Medulla oblongata (tissue), 1 donor: Measurements from ENCODE around the gene CHSY1.

Experiments used
- DNase-seq: peaks from one replicate; pipeline ENCODE4 v3.0.0-alpha.2; 2015; ENCODE audit errors: extremely low spot score

CHSY1 gene

DNA sequence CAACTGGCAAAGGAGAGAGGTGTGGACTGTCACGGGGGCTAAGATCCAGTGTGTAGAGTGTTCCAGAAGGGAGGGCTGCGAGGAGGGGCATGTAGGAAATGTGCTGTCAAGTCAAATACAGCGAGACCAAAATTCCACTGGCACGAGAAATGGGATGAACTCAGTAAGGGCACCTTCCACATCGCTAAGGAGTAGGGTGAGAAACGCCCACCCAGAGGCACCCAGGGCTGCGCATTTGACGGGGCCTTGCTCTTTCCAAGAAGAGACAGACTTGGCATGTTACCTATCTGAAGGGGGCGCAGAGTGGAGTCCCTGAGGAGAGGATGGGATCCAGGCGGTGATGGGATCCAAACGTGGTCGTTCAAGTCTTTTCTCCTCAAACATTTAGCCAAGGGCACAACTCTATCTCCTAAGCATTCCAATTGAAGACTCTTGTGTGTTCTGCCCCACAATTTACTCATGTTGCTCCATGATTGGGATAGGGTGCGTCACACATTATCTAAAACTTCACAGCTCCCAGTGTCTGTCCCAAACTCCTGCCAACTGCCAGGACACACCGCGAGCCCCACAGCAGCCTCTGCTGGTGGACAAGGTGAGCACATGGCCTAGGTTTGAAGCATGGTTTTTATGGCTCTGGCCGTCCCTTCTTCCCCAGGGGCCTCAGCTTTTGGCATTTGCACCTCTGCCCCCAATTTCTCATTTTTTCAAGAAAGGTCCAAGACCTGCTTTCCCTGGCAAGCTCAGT lies 17.8 kb upstream of the CHSY1 start:
- DNase-seq, result no peak

DNA sequence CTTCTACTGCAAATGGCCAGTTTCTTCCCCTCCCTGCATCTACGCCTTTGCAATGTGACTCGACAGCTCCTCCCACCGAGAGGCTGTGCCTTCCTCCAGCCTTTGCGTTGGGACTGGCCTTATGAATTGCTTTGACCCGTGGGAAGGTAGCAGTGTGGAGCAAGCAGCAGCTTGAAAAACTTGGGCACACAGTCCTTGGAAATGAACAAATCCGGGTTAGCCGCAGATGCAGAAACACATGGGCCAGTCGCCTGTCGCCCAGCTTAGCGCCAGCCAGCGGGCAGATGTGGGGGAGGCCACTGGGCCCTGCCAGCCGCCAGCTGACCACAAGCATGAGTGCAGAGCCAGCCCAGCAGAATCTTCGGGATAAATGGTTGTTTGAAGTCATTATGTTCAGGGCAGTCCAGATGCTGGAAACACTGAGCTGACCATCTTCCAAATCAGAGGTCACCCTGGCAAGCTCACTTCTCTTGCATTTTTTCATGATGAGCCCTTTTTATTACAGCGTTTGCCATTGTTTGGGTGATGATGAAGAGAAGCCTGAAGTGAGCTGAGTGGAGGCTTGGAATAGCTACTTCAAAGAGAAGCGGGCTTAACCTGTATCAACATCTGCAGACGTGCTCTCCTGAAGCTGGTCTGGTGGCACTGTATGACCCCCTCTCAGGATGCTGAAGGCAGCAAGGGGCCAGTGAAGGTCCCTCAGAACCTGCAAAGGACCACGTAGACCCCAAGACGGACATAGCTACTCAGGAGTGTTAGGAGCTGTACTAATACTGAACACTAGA lies 15.7 kb upstream of the CHSY1 start:
- peak; percentile 81 for DNase-seq

DNA sequence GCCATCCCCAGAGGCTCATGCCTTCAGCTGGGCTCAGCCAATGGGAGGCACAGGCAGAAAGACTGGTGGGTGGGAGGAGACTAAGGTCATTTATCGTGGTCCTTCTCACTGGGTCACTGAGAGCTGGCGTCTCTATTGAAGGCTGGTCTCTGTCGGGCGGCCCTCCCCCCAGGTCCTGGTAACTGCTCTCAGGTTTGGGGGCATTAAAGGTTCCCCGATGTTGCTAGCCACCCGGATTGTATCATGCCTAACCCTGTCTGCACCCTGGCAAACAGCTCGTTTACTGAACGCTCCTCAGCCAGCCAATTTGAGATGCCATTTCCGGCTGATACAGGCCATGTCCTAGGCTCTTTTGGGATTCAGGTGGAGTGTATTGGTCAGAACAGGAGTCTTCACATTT lies 14.9 kb upstream of the CHSY1 start:
- no peak for DNase-seq

DNA sequence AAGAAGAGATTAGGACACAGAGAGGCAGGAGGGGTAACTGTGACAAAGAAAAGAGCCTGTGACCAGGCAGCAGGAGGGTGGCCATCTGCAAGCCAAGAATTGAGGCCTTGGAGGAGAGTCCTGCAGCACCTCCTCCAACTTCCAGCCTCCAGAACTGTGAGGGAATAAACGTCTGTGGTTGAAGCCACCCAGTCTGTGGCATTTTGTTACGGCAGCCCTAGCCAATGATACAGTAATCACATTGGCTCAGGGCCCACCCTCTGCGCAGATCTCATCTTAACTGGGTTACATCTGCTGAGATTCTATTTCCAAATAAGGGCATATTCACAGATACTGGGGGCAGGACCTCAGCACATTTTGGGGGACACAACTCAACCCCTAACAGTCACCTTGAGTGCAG lies 14.2 kb upstream of the CHSY1 start:
- DNase-seq, result no peak

DNA sequence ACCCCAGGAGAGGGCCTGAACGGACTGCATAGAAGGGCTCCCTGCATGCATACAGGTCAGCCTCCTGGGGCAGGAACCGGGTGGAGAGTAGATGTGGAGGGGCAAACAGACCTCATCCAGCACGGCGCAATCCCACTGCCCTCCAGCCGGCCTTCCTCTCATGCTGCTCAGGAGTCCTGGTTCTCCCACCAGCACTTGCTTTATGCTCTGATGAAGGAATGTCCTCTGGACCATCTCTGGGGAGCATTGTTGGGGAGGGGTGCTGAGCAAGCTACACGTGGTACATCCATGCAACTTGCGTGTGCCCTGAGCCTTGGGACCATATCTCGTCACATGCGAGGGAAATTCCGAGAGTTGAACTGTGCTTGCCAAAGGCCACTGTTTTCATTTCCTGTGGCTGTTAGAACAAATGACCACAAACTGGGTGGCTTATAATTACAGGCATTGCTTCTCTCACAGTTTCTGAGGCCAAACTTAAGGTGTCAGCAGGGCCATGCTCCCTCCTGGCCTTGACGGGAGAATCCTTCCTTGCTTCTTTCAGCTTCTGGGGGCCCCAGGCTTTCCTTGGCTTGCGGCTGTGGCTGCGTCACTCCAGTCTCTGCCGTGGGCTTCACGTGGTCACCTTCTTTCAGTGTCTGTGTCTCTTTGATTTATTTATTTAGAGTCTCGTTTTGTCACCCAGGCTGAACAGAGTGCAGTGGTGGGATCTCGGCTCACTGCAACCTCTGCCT lies 13.2 kb upstream of the CHSY1 start:
- no peak for DNase-seq

DNA sequence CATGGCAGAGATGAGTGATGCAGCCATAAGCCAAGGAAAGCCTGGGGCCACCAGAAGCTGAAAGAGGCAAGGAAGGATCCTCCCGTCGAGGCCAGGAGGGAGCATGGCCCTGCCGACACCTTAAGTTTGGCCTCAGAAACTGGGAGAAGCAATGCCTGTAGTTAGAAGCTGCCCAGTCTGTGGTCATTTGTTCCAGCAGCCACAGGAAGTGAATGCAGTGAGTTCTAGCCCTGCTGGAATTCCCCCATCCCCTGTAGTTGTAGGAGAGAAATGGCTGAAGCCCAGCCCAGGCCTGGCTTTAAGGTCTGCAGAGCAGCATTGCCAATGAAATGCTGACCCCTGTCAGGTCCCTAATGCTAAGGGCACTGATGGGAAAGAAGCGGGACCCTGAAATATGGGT lies 12.2 kb upstream of the CHSY1 start:
- DNase-seq, result no peak

DNA sequence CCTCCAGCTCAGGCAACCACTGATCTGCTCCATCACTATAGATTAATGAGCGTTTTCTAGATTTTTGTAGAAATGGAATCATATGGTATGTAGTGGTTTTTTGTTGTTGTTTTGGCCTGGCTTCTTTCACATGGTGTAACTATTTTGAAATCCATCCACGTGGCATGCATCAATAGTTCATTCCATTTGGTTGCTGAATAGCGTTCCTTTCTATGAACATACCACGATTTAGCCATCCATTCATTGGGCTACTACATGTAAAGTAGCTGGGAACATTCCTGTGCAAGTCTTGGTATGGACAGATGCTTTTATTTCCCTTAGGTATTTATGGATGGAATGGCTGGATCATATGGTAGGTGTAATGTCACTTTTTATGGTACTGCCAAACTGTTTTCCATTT lies 10.7 kb upstream of the CHSY1 start:
- no peak for DNase-seq

DNA sequence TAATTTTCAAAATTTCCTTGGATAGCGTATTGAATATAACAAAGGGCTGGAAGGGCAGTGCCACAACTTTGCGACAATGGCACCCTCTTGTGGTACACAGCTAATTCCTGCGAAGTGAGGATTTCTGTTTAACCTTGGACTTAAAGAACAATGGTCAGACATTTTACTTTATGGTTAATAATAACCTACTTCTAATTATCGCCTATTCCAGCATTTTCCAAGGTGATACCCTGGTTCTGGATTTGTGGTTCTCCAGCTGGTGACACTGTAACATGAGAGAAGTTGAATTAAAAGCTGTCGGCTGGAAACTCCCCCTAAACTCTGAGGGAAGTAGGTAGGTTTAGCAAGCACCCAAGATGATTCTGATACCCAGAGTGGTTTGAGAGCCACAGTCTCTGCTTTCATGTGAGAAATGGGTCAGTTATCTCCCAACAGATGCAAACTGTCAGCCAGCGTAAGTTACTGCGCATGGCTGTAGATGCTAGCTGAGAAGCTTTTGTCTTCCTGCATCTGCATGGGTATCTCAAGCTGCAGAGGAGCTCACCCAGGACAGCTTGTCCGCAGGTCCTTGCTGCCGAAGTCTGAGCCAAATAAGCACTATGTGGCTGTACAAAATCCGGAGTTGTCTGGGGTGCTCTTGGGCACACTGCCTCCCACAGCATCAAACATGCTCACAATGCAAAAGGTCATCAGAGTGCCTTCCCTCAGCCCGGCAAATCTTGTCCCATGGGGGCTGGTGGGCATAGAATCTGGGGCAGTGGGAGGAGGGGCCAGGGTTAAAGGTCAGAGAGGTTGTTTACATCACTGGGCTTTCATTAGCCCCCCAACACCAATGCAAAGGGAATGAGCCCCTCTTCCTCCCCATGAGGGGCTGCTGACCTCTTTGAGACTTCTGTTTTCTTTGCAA lies 6.6 kb upstream of the CHSY1 start:
- DNase-seq, result peak; percentile 85

DNA sequence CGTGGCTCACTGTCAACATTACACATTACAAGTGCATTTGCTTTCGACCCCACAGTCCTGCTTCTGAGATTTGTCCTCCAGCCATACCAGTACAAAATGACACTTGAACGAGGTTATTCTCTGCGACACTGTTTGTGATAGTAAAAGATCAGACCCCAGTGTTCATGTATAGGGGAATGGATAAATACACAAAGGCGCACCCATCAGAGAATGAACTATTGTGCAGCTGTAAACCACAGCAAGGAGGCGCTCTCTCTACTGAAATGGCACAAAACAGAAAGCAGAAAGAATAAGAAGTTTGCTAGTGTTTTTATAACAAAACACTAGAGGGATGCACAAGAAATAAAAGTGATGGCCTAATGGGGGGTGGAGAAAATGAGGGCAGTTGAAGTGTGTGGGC lies 4.9 kb upstream of the CHSY1 start:
- DNase-seq, result no peak

DNA sequence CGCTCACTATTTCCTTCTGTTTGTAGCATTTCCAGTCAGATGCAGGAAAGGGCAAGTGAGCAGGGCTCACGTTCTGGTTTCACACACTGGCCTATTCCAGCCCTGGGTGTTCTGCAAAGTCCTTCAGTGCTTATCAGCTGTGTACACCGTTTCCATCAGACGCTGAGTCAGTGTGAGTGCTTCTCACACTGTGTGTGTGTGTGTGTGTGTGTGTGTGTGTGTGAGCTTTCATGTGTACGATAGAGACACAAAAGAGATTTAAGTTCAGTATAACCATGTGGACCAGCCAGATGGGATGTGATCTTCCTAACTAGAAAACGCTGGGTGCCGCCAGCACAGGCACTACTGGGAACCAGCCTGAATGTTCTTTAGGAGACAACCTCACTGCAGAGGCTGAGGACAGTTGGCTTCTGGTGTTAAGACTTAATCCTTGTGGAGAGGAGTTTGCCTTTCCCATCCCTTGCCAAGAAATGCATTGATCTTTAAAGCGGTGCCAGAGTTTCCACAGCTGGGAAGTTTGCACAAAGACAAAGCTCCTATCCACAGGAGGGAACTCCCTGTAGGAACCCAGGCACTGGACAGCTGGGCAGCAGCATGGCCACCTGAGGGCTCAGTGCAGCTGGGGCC lies 3.9 kb upstream of the CHSY1 start:
- DNase-seq, result no peak

DNA sequence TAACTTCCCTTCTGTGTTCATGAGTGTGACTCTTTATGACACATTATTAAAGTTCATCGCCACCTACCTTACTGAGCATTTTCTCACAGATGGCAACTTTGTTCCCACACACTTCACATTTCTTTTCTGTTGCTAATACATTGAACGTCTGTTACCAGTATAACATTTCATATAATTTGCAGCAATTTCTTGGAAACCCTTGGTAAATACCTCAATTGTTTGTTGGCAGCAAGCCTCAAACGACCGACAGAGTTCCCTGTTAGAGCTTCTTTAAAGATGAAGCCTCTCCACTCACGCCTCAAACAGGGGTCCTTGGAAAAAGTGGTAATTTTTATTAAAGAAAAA lies 3.2 kb upstream of the CHSY1 start:
- no peak for DNase-seq

DNA sequence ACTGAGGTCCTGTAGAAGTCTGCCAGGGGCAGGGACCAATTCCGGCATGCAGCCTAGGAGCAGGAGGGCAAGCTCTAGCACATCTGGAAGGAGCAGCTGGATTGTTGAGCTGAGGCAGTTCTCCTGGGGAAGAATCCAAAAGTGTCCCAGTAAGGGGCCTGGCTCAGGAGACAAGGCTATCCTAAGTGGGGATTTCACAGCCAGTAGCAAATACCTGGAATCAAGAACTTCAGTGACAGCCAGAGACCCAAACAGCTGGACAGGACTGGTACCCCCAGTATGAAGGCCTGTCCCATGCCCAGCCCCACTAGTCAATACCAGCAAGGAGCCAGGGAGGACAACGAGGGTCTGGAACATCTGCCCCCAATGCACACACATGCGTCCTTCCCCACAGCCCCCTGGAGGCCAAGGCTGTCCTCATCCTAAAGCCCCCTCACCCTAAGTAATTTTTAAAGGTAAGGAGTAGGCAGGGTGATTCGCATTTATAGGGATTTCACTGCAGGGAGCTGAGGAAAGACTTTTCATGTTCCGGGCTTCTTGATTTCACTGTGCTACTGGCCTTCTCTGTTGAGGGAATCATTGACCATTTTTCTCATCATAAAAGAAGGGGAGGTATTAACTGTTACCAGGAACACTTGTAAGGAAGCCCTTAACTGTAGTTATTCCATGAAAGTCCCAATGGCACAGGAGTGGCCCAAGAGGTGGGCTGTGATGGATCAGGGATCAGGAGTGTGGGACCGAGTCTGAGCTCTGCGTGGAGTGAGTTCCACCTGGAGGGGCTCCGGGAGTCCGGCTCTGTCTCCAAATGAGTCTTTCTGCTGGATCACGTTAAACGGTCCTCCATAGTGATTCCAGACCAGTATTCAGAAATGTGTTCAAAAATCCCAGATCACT lies 2.6 kb upstream of the CHSY1 start:
- DNase-seq, result no peak

DNA sequence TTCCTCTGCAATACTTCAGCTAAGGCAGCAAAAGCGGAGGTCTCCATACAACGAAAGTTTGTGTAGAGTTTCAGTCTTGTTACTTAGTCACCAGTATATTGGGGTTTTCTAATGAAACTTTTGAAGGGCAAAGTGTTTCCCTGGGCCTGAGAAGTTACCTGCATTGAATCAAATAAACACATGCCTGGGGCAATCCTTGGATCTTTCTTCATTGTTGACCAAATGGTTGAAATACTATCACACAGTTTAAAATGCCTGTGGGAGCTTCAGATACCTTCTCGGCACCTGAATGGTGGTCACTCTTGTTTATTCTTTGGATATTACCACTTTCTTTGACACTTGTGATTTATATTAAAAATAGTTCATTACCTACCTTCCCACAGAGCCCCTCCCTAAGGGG lies 988 bp upstream of the CHSY1 start:
- DNase-seq, result no peak

DNA sequence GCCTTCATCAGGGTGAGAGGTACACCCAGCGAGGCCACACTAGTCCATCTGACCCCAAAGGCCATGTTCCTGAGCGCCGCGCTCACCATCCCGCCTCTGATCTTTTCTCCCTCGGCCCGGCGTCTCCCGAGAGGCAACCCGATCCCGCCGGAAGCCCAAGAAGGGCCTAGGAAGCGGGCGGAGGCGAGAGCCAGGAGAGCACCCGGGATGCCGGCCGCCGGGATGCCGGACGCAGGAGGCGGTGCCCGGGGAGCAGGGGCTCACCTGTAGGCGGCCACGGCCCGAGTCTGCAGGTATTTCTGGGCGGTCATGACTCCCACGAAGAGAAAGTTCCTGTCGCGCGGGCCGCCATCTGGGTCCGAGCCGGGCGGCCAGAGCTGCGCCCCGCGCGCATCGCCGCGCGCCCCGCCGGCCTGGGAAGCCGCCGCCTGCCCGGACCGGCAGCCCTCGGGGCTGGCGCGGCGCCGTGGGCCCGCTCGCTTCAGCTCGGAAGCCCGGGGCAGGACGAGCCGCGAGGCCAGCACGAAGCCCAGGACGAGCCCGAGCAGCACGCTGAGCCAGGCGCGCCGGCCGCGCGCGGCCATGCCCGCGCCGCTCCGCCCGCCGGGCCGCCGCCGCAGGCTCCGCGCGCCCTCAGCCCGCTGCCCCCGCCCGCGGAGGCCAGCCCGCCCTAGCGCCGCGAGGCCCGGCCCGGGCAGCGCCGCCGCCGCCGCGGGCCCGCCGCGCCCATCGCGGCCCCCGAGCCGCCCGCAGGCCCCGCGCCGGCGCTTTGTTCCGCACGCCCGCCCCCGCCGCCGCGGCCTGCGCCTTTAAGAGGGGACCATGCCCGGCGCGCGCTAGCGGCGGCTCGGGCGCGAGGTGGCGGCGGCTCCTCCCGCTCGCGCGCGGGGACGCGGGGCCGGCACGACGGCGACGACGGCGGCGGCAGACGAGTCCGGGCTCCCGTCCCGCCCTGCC lies 697 bp downstream of the CHSY1 start:
- DNase-seq, result no peak

DNA sequence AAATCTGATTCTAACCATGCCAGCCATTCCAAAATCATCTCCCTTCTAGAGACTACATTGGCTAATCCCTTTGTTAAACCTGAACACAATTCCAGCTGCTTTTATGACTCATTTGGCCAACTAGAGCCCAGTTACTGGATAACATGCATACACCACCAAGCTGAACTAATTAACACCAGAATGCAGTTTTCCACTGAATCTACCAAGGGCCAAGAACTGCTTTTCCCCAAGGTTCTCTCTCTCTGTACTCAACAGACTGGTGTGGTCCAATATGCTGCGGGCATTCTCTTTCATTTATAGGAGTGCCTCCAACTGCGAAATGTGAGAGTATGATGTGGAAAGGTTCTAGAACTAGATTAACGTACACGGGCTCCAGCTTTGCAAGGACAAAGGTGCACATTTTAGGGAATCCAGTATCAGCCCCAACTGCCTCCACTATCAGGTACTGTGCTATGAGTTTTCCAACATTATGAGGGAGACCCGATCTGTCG lies 1.5 kb downstream of the CHSY1 start:
- no peak for DNase-seq

DNA sequence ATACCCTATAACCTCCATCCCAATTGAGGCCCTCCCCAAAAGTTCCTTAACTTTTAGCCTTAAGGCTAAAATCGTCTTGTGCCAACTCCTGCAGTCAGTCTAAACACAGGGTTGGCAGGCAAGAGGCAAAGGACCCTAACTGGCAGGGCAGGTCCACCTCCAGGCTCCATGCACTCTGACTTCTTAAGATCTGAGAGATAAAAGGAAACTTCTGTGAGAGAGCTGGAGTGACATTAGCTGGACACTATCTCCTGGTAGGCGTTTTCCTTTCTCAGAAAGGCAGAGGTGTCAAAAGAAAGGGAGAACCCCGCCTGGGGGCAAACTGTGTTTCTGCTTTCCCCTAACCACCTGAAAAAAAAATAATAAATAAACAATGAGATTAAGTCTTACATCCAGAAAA lies 3.6 kb downstream of the CHSY1 start:
- DNase-seq, result no peak

DNA sequence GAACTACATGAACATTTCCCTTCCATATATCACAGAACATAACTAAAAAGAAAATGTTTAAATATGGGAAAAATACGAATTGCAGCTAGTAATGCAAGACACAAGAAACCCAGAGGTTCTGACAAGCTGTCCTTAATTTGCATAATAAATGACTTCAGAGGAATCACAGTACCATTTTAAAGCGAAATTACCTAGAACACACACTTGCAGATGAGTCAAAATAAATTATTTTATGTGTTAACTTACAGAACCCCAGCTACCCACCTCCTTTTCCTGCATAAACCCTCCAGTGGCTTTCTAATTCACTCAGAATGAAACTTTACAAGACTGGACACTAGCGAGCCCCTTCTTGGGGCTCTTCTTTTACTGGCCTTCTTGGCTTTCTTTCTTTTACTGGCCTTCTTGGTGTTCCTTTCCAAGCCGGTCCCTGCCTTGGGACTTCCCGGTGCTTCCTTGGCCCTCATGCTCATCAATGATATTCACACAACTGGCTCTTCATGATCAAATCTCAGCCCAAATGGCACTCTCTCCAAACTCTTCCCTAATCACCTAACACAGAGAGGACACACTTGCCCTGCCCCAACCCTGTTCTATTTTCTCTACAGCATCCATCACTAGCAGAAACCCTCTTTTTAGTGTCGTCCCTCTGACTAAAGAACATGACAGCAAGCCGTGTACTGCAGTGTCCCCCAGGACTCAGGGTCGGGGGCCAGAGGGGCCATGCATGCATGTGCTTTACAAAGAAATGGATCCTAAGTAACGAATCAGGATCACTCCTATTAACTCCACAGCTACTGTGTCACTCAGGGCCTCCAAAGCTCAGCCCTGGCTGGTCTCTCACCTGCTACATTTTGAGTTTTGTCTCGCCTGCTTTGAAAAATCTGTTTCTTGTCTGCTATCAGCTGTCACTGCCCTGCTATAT lies 4.8 kb downstream of the CHSY1 start:
- no peak for DNase-seq

DNA sequence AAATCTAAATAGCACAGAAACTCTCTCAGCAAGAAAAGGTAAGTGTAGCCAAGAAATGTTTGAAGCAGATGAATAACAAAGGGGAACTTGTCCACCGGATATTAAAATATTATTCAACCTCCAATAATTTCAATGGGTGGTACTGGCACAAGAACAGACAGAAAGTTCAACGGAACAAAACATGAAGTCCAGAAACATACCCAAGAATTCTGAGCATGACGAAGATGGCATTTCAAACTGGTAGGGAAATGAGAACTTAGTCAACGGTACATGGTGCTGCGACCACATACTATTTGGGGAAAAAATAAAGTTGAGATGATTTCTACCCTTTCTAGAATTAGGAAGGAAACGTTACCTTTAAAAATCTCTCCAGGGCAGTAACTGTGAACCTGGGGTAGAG lies 5.5 kb downstream of the CHSY1 start:
- no peak for DNase-seq
